ENCODE data around the gene TPO. TPM values are rescaled to one million over a fixed set of nuclear protein-coding genes. Genes with fewer than 3 reads are reported as not detected.
"Not testable (repeated sequence)": the region's sequence is repeated elsewhere in the genome, so short reads cannot be mapped to it uniquely, and the experiment has no call there.

TPO gene
- total RNA-seq, 1 experiment from 2014 or later: not detected

DNA sequence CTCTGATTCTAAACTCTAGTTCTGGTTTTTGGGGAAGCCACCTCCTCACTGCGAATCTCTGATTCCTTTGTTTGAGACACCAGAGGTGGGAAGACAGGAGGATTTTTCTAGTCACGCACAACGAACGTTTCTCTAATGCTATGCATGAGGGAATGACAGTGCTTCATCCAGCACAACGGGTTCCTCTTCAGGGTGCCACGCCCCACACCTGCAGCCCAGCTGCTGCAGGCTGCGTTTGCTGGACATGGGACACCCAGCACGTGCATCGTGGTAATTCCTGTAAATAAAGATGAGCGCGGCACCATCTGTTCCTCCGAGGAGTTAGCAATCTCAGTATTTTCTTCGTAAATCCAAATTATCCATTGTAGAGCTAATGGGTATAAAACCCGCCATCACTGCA lies 37.5 kb upstream of the TPO start:
- no TSS peak for BruUV-seq (replicated peaks)
- TF ChIP-seq, protein P1, sequence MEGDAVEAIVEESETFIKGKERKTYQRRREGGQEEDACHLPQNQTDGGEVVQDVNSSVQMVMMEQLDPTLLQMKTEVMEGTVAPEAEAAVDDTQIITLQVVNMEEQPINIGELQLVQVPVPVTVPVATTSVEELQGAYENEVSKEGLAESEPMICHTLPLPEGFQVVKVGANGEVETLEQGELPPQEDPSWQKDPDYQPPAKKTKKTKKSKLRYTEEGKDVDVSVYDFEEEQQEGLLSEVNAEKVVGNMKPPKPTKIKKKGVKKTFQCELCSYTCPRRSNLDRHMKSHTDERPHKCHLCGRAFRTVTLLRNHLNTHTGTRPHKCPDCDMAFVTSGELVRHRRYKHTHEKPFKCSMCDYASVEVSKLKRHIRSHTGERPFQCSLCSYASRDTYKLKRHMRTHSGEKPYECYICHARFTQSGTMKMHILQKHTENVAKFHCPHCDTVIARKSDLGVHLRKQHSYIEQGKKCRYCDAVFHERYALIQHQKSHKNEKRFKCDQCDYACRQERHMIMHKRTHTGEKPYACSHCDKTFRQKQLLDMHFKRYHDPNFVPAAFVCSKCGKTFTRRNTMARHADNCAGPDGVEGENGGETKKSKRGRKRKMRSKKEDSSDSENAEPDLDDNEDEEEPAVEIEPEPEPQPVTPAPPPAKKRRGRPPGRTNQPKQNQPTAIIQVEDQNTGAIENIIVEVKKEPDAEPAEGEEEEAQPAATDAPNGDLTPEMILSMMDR (IDR thresholded peaks at IDR 0.05; ENCODE audit: unreplicated experiment): no peak
- intact Hi-C loops (cut with micrococcal nuclease): no loop called here
- no peak for DNase-seq (ENCODE audit: unreplicated experiment)
- Mint-ChIP-seq H3K4me1 (ENCODE audit: insufficient read depth, unreplicated experiment) (peaks cover 5% of the 10 kb centered on the region), H3K4me3 (ENCODE audit: unreplicated experiment) (no peak overlapping the region), H3K9me3 (ENCODE audit: unreplicated experiment) (no peaks in the 10 kb centered on the region), H3K27ac (ENCODE audit: low read depth, unreplicated experiment) (no peak overlapping the region), H3K36me3 (ENCODE audit: insufficient read depth, unreplicated experiment) (no peaks in the 10 kb centered on the region), H3K27me3 (ENCODE audit: insufficient read depth, unreplicated experiment) (no peaks in the 10 kb centered on the region)
- CTCF ChIA-PET: no interaction called here
- POLR2A ChIA-PET: no interaction called here

DNA sequence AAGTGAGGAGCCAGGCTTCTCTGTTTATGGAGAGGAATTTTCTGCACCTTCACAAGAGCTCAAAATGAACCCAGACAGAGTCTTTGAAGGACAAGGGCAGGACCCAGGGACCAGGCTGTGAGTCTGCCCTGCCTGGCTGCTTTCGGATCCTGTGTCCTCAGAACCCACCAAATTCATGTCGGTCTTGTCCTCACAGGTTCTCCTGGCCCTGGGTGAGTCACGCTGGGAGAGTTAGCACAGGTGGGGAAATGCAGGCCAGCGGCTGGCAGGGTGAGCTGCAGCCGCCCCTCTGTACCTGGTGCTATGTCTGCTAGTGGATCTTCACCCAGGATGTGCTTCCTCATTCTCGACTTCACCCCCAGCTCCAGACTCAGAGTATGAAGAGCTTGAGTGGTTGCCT lies 35.8 kb upstream of the TPO start:
- H3K27me3 Mint-ChIP-seq (ENCODE audit: insufficient read depth, unreplicated experiment): peaks cover 10% of the 10 kb centered on the region
- ChIA-PET POLR2A (no interaction called here), CTCF (interaction anchor here (0.8 to 1.3 kb wide), 2 partner anchors 169 to 173 kb away, joined by 3 to 4 read pairs; no protein-coding TSS in a partner anchor)
- no peaks in the 10 kb centered on the region for H3K36me3 Mint-ChIP-seq (ENCODE audit: insufficient read depth, unreplicated experiment)
- no peaks in the 10 kb centered on the region for H3K9me3 Mint-ChIP-seq (ENCODE audit: unreplicated experiment)
- no TSS peak for BruUV-seq (replicated peaks)
- TF ChIP-seq, protein P1 (IDR thresholded peaks at IDR 0.05; ENCODE audit: unreplicated experiment): no peak
- no peaks in the 10 kb centered on the region for H3K4me1 Mint-ChIP-seq (ENCODE audit: insufficient read depth, unreplicated experiment)
- DNase-seq (ENCODE audit: unreplicated experiment): no peak
- intact Hi-C loops (cut with micrococcal nuclease): no loop called here
- no peak overlapping the region for H3K27ac Mint-ChIP-seq (ENCODE audit: low read depth, unreplicated experiment)
- H3K4me3 Mint-ChIP-seq (ENCODE audit: unreplicated experiment): no peak overlapping the region

DNA sequence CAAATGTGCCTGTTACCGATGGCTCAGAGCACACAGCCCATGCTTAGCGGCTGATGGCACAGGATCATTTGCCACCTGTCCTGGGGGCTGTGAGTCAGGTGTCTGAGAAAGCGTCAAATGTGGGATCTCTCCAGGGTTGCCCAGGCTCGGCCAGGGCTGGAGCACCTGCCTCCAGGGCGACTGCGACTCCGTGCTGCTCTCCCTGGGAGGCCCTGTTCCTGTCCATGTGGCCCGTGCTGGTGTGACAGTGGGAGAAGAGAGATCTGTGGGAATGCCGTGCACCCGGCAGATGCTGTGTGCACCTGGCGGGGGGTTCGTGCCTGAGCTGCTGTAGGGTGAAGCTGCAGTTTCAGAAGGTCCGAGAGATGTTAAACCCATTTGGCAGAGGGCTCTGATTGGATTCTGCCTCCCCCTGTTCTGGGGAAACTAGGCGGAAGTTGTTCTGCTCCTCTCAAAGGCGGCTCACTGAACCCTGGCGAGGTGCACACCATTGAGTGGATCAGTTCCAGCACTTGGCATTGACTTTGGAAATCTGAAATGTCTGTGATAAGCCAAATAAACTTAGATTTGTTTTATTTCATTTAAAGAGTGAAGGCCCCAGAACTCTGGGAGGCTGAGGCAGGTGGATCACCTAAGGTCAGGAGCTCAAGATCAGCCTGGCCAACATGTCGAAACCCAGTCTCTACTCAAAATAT lies 34.7 kb upstream of the TPO start:
- intact Hi-C loops (cut with micrococcal nuclease): no loop called here
- Mint-ChIP-seq H3K4me3 (ENCODE audit: unreplicated experiment) (no peak overlapping the region), H3K36me3 (ENCODE audit: insufficient read depth, unreplicated experiment) (no peaks in the 10 kb centered on the region), H3K9me3 (ENCODE audit: unreplicated experiment) (no peaks in the 10 kb centered on the region), H3K4me1 (ENCODE audit: insufficient read depth, unreplicated experiment) (no peaks in the 10 kb centered on the region), H3K27me3 (ENCODE audit: insufficient read depth, unreplicated experiment) (peaks cover 10% of the 10 kb centered on the region), H3K27ac (ENCODE audit: low read depth, unreplicated experiment) (no peak overlapping the region)
- POLR2A ChIA-PET: no interaction called here
- TF ChIP-seq, protein P1 (IDR thresholded peaks at IDR 0.05; ENCODE audit: unreplicated experiment): no peak
- no TSS peak for BruUV-seq (replicated peaks)
- CTCF ChIA-PET: interaction anchor here (1.3 kb wide), 1 partner anchor 168 kb away, joined by 4 read pairs; no protein-coding TSS in a partner anchor
- DNase-seq (ENCODE audit: unreplicated experiment): no peak

DNA sequence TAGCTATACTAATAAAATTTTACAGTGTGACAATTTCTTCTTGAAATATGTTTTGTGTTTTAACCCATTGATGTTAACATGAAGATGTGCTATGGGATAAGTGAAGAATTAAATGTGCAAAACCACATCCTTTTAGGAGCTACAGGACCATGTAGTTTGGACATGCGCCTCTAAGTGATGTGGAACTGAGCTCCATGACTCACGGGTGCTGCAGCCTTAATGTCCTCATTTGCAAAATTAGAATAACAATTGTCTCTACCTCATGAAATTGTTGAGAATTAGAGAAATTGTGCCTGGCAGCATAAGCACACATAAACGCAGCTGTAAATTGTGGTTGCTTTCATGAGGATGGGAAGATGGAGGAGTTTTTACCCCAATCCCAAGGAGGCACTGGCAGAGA lies 31.6 kb upstream of the TPO start:
- BruUV-seq (replicated peaks): no TSS peak
- ChIA-PET CTCF (no interaction called here), POLR2A (no interaction called here)
- Mint-ChIP-seq H3K36me3 (ENCODE audit: insufficient read depth, unreplicated experiment) (no peaks in the 10 kb centered on the region), H3K27ac (ENCODE audit: low read depth, unreplicated experiment) (no peak overlapping the region), H3K27me3 (ENCODE audit: insufficient read depth, unreplicated experiment) (peaks cover 26% of the 10 kb centered on the region), H3K4me1 (ENCODE audit: insufficient read depth, unreplicated experiment) (no peaks in the 10 kb centered on the region), H3K4me3 (ENCODE audit: unreplicated experiment) (no peak overlapping the region), H3K9me3 (ENCODE audit: unreplicated experiment) (no peaks in the 10 kb centered on the region)
- TF ChIP-seq, protein P1 (IDR thresholded peaks at IDR 0.05; ENCODE audit: unreplicated experiment): no peak
- intact Hi-C loops (cut with micrococcal nuclease): no loop called here
- no peak for DNase-seq (ENCODE audit: unreplicated experiment)

DNA sequence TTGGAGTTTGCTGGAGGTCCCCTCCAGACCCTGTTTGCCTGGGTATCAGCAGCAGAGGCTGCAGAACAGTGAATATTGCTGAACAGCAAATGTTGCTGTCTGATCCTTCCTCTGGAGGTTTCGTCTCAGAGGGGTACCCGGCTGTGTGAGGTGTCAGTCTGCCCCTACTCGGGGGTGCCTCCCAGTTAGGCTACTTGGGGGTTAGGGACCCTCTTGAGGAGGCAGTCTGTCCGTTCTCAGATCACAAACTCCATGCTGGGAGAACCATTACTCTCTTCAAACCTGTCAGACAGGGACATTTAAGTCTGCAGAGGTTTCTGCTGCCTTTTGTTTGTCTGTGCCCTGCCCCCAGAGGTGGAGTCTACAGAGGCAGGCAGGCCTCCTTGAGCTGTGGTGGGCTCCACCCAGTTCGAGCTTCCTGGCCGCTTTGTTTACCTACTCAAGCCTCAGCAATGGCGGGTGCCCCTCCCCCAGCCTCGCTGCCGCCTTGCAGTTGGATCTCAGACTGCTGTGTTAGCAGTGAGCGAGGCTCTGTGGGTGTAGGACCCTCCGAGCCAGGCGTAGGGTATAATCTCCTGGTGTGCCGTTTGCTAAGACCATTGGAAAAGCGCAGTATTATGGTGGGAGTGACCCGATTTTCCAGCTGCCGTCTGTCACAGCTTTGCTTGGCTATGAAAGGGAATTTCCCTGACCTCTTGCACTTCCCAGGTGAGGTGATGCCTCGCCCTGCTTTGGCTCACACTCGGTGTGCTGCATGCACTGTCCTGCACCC lies 25.1 kb upstream of the TPO start:
- H3K36me3 Mint-ChIP-seq (ENCODE audit: insufficient read depth, unreplicated experiment); POLR2A ChIA-PET; DNase-seq (ENCODE audit: unreplicated experiment); CTCF ChIA-PET; H3K27ac Mint-ChIP-seq (ENCODE audit: low read depth, unreplicated experiment); H3K4me1 Mint-ChIP-seq (ENCODE audit: insufficient read depth, unreplicated experiment); H3K9me3 Mint-ChIP-seq (ENCODE audit: unreplicated experiment); H3K4me3 Mint-ChIP-seq (ENCODE audit: unreplicated experiment); intact Hi-C loops (cut with micrococcal nuclease); BruUV-seq (replicated peaks): not testable (repeated sequence)
- peaks cover 28% of the 10 kb centered on the region for H3K27me3 Mint-ChIP-seq (ENCODE audit: insufficient read depth, unreplicated experiment)

DNA sequence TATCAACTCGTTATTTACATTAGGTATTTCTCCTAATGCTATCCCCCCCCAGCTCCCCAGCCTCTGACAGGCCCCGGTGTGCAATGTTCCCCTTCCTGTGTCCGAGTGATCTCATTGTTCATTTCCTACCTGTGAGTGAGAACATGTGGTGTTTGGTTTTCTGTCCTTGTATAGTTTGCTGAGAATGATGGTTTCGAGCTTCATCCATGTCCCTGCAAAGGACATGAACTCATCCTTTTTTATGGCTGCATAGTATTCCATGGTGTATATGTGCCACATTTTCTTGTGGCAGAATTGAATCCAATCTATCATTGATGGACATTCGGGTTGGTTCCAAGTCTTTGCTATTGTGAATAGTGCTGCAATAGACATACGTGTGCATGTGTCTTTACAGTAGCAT lies 23.1 kb upstream of the TPO start:
- H3K27ac Mint-ChIP-seq (ENCODE audit: low read depth, unreplicated experiment); intact Hi-C loops (cut with micrococcal nuclease); CTCF ChIA-PET; BruUV-seq (replicated peaks); H3K36me3 Mint-ChIP-seq (ENCODE audit: insufficient read depth, unreplicated experiment); DNase-seq (ENCODE audit: unreplicated experiment); H3K4me1 Mint-ChIP-seq (ENCODE audit: insufficient read depth, unreplicated experiment); H3K4me3 Mint-ChIP-seq (ENCODE audit: unreplicated experiment); POLR2A ChIA-PET; H3K9me3 Mint-ChIP-seq (ENCODE audit: unreplicated experiment): not testable (repeated sequence)
- H3K27me3 Mint-ChIP-seq (ENCODE audit: insufficient read depth, unreplicated experiment): peaks cover 26% of the 10 kb centered on the region

Measured in MCF 10A (cell line).